ENCODE results near the gene BCL2.

BCL2 gene

DNA sequence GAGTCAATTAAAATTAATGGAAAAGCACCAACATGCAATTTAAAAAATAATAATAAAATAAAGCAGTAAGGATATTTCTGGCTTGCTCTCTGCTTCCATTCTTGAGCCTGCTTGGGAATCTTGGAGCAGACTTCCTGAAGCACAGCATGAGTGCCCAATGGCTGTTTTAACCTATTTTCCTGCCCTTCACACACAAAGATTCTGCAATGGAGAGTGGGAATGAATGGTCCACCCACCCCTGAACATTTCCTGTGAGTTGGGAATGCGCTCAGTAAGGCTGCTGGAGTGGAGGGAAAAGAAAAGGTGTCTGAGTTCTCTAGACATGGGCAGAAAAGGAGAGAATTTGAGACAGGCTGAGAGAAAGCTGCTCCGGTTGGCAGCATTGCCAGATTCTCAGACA is 140.6 kb downstream of the BCL2 start:
- FAIRE-seq: no peak

DNA sequence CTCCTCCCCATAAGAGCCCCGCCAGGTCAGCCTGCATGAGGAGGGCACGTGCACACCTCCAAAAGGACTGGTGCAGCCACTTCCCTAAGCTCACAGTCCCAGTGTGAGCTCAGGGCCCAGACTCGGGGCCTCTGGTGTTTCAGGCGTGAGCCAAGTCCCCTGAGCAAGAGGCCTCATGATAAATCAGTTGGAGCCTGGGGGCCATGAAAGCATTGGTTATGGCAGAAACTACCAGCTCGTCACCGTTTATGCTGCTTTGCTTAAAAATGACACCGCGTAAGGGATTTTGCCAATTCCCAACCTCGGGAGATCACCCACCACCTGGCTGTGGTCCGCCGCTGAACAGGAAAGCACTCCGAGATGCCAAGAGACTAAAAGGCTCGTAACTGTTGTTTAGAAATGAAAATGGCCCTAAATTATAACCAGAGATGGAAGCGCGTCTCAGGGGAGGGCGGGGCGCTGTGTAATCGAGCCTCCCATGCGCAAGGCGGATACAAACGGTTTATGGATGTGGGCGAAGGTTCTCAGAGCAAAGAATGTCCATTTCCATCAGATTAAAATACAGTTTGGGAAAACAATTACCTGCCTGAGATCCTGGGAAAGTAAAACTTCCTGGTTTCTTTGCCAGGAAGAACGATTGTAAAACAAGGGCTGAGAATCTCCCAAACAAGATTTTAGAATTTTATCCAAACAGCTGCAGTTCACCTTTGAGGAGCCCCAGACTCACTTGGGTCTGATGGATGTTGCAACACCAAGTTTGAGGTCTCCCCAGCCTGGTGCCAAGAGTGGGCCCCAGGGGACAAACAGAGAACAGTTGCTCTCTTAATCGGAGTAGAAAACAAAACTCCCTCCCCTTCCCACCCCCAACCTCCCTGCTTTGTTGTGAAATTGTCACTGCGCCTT is 141.4 kb downstream of the BCL2 start:
- FAIRE-seq: no peak

DNA sequence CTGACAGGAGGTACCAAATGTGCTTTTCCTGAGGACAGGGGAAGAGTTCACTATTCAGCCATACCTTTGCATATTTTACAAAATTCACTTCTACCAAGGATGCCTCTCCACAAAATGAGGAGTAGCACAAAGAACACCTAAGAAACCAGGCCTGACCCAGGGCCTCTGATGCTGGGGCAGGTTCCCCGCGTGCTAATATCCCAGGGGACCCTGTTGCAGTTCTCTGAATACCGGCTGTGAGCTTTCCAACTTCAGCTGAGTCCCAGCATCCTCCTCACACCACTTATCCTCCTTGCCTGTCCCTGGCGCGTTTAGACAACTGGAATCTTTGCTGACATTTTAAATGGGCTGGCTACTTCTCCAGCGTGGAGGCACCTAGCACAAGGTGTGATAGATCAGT is 142.3 kb downstream of the BCL2 start:
- FAIRE-seq: no peak

DNA sequence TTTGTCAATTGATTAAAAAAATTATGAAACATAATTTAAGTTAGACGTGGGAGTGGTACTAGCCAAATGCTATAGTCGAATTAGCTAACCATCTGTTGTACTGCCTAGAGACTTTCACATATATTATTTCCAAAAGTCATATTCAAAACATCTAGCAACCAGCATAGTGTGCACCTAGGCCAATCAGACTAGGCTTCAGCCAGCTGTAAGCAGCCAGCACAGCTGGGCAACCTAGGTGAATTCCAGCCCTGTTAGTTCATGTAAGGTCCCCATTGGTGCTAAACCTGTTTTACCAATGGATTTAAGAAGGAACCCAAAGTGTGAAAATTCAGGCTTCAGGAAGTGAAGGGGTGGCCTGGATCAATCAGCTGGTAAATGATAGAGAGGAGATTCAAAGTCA is 144.3 kb downstream of the BCL2 start:
- FAIRE-seq: no peak

DNA sequence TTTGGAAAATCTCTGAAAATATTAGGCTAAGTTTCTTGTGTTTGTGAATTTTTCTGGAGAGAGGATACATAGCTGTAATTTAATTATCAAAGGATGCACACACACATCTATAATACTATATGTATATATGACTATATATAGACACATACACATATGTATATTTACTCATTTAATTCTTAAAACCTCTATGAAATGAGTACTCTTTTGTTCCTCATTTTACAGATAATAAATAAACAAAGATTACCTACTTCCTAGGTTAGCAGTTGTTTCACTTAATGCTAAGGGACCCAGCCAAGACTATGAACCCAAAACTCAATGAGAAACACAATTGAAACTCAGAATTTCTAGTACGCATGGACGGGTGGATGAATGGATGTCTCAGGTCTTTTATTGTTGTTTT is 145.6 kb downstream of the BCL2 start:
- no peak for FAIRE-seq

GRCh38 chr18:63169853-63170252 is 149.7 kb downstream of the BCL2 start:
- no peak for FAIRE-seq

- FAIRE-seq: no peak
Measured at GRCh38 chr18:63168287-63168686, 151.3 kb downstream of the BCL2 start.

GRCh38 chr18:63166142-63166541 is 153.4 kb downstream of the BCL2 start:
- no peak for FAIRE-seq

DNA sequence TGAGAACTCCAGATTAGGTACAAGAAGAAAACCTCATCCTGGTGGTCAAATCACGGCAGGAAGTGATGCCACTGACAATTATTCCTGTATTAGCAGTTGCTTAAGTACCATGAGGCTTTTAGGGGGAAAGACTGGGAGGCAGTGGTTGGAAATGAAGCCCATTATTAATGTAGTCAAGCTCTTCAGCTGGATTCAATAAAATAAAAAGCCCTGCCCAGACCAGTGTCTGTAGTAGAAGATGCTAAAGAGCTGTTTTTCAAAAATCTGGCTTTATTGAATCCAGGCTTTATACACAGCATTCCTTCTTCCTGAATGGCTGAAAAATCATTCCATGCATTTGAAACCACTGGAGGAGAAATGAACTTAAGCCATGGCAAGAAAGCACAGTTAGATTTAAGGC is 155.2 kb downstream of the BCL2 start:
- FAIRE-seq: no peak

DNA sequence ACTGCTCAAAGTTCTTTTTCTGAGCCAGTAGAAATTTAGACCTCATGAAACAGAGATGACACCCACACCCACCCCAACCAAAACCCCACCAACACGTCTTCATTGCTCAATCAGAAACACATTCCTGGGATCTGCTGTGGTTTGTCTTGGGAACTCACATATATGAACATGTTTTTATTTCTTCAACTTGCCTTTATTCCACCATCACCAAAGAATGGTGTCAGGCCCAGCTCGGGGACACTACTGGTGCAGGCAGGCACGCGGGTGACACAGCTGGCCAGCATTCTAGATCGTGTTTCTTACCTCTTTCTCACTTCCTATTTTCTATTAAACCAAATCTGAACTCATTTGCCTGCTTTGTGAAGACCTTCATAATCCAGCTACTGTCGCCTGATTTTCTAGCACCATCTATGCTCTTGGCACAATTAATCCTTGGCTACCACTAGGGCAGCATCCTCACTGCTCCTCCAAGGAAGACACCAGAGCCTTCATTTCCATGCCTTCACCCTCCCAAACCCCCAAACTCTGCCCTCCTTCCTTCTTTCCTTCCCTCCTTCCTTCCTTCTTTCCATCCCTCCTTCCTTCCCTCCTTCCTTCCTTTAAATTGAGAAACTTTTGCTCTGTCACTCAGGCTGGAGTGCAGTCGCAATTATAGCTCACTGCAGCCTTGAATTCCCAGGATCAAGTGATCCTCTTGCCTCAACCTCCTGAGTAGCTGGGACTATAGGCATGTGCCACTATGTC is 157.1 kb downstream of the BCL2 start:
- no peak for FAIRE-seq

DNA sequence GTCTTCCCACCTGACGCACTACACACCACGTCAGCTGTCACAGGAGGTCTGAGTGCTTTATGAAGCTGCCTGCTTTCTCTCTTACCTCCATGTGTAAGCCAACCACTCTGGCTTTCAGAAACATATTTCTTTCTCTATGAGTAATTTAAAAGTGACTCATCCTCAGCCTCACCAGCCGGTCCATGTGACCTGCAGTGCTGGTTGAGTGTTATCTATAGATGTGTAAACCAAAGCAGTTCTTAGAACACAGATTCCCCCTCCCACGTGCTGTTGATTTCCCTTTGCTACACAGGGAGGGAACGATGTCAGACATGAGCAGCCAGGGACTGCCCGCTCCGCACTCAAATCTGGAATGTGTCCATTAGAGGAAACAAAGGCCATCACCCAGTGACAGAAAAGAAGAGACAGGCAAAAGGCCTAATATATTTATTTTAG is 157.8 kb downstream of the BCL2 start:
- FAIRE-seq: no peak

GRCh38 chr18:63161032-63161760 is 158.4 kb downstream of the BCL2 start:
- no peak for FAIRE-seq

GRCh38 chr18:63160172-63160995 is 159.2 kb downstream of the BCL2 start:
- FAIRE-seq: no peak

DNA sequence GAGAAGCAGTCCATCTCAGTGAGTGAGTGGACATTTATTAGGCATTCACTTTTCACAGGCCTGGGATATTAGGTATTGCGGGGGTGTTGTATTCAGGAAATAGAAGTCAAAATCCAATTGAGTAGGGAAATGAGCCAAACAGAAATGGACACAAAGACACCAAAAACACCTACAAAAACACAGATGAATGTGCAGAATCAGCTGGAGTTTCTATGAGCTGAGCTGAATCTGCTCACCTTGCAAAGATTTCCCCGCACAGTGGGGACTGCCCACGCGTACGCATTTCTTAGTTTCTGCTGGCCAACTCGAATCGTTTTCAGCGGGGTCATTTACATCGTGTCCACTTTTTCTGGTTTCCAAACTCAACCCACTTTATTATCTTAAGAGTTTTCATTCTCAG is 160.0 kb downstream of the BCL2 start:
- FAIRE-seq: no peak

GRCh38 chr18:63158676-63159291 is 160.8 kb downstream of the BCL2 start:
- FAIRE-seq: no peak

GRCh38 chr18:63158012-63158631 is 161.4 kb downstream of the BCL2 start:
- FAIRE-seq: no peak

DNA sequence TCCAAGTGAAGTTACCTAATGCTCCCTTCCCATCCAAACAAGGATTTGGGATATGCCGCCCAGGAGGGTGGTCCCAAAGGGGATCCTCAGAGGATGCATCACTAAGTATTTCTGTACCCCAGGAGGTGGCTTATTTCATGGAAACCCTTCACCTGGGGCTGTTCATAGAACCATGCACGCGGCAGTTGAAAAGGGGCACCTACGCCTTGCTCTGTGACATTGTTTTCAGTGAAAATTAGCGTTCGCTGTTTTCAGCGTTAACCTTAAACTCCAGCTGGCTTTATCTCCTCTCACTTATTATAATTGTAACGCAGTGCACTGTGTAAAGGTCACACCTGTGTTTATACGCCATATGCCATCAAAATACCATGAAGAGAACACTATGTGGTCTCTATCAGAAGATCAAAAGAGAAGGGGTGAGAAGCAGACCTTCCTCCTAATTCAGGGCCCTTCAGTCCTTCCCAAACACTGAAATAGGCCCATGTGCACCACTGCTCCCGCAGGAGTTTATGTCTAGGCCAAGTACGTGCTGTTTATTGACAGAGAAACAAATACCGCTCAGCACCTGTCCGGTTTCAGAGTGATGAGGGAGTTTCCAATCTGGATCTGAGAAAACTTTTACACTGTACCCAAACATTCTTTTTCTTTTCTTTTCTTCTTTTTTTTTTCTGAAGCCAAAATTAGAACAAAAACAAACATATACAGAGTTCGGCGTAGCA is 162.1 kb downstream of the BCL2 start:
- no peak for FAIRE-seq

DNA sequence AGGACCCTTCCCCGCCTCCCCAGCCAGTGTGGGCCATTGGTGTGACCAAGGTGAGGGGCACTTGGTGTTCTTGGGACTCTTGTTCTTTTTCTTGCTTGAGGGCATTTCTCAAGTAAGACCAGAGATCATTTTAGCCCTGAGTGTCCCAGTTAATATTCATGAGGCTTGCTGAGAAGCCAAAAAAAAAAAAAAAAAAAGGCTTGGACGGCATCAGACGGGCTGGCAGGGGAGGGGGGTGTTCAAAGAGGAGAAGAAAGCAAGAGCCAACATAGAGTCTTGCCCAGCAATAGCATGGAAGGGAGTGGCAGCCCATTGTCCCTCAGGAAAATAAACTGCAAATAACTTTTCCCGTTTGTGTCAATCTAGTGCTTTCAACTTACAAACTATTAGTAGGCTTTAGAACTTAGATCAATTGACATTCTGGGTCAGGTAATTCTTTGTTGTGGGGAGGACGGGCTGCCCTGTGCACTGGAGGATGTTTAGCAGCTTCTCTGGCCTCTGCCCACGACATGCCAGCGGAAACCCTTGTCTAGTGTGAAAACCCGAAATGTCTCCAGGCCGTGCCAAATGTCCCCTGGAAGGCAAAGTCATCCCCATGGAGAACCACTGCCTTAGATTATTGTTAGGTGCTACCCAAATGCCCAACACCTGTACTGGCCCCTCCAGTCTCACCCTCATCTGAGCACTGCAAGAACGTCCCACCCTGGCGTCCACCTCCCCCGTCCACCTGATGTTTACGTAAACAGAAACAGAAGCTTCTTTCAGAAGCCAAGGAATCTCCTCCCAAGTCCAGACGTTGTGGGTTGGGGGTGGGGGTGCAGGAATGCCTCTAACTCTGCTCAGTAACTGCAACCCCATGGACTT is 163.4 kb downstream of the BCL2 start:
- FAIRE-seq: no peak

DNA sequence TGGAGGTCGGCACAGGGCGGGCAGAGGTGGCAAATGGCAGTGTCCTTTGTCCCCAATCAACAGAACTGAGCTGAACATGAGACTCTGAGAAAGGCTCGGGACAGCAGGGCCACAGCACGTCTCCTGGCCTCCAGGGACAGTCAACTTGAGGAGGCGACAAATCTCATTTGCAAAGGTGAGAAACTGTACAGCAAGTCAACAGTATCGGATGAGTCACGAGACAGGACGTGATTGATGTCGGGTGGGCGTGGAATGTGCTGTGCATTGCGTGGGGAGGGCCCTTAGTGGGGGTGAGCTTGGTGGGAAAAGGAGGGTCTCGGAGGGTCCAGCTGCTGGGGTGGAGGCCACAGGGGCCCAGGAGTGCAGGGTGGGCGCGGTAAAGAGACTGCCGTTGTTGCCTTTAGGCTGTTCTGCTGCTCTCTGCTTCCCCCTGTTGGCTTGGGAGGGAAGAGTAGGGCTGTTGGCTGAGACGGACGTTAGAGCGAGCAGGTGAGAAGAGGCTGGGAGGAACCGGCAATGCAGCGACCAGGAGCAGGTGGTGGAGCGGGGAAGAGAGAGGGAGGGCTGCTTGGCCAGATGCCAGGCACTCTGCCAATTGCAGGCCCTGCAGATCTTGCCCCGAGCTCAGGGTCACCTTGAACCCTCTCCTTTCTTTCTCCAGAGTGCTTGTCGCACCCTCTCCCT is 164.3 kb downstream of the BCL2 start:
- FAIRE-seq: no peak
